HTERT RPE-1 (cell line): ENCODE data around the gene ZNF506.
"Not testable (repeated sequence)": the region's sequence is repeated elsewhere in the genome, so short reads cannot be mapped to it uniquely, and the experiment has no call there.

Experiments used
- in situ Hi-C: fragments of 300-500 bp; cut with MboI; formaldehyde crosslinking; loops from 4 replicates; pipeline ENCODE4 v1.14.3; 2020; ENCODE audit warnings: low sequenced_read_pairs

ZNF506 gene

DNA sequence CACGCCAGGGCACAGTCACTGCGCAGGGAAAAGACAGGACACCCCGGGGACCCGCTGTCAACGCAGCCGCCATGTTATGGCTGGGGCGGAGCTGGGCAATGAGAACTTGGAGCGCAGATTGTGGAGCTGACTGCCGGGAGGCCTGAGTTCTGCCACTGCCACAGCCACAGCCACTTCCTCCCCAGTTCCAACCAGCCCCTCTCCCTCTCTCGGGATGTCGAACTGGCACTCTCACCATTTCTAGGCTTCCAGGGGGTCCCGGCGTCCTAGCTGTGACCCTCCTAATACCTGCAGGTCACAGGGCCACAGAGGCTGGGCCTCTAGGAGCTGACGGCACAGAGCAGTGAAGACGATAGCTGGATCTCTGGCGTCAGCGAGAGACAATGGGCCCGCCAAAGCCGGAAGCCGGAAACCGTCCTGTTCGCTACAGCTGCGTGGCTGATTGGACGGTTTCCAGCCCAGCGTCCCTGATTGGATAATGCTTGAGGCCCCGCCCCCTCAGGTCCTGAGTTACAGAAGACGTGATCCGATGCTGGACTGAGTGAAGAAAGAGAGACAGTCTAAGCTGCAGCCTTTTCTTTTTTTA lies at the start of gene ZNF506:
ZNF506 (minus strand) TSS at position 385 of the 586 bp plus-strand sequence; CDS start at position 238, 147 bp downstream.
- in situ Hi-C loops = no loop called here

DNA sequence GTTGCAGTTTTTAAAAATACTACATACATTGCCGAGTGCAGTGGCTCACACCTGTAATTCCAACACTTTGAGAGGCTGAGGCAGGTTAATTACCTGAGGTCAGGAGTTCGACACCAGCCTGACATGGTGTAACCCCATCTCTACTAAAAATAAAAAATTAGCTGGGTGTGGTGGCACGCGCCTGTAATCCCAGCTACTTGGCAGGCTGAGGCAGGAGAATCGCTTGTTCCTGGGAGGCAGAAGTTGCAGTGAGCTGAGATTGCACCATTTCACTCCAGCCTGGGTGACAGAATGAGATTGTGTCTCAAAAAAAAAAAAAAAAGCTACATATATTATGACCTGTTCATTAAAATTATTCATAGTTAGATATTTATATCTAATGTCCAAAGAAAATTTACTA lies 48.5 kb upstream of the ZNF506 start:
- in situ Hi-C loops = not testable (repeated sequence)

DNA sequence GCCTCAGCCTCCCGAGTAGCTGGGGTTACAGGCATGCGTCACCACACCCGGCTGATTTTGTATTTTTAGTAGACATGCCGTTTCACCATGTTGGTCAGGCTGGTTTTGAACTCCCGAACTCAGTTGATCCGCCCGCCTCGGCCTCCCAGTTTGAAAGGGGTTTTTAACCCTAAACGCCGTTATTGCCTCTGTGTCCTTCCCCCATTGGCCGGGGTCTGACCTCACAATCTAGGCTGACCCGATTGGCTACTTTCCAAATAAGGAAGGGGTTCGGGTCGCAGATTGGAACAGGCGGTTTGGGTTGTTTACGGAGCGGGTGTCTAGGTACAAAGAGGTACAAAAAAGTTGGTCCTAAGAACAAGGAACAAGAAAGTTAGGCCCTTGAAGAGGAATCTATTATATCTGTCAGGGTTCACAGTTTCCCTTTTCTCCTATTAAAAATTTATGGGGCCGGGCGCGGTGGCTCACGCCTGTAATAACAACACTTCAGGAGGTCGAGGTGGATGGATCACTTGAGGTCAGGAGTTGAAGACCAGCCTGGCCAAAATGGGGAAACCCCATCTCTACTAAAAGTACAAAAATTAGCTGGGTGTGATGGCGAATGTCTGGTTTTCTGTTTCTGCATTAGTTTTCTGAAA lies 45.2 kb upstream of the ZNF506 start:
- in situ Hi-C loops = no loop called here

DNA sequence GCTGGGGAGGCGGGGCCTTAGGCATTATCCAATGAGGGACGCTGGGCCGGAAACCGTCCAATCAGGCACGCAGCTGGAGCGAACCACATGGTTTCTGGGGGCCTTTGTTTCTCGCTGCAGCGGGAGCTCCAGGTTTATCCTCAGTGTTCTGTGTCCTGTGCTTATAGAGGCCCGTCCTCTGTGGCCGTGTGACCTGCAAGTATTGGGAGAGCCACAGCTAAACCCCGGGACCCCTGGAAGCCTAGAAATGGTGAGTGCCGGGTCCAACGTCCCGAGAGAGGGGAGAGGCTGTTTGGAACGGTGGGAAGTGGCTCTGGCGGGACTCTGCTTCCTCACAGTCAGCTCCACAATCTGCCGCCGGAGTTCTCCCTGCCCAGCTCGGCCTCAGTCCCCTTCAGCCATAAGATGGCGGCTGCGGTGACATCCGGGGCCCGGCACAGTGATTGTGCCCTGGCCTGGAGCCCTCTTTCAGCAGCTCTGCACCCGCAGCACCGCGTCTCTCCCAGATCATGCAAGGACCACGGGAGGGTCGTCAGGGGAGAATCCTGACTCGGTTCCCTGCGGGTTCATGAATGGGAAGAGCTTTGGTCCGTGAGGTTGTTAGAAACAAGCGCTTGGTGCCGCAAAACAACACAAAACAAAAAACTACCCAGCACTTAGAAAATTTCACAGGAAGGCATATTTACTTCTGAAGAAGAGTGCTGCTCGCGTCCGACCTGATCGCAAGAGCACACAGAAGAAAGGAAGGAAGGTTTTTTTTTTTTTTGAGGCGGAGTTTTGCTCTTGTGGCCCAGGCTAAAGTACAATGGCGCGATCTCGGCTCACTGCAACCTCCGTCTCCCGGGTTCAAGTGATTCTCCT lies 44.4 kb upstream of the ZNF506 start, which contains the start of gene ZNF253:
ZNF253 (plus strand) TSS at position 133 of the 861 bp plus-strand sequence; CDS start at position 248, 115 bp downstream.
- in situ Hi-C loops = no loop called here

DNA sequence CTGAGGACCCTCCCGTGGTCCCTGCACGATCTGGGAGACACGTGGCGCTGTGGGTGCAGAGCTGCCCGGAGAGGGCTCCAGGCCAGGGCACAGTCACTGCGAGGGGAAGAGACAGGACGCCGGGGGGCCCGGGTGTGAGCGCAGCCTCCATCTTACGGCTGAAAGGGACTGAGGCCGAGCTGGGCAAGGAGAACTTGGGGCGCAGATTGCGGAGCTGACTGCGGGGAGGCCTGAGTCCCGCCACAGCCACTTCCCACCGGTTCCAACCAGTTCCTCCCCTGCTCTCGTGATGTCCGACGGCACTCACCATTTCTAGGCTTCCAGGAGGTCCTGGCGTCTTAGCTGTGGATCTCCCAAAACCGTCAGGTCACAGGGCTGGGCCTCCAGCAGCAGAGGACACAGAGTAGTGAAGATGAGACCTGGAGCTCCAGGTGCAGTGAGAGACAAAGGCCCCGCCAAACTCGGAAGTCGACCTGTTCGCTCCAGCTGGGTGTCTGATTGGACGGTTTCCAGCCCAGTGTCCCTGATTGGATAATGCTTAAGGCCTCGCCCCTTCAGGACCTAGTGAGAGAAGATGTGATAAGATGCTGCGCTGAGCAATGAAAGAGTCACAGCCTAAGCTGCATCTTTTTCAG lies 39.3 kb upstream of the ZNF506 start:
- in situ Hi-C loops = no loop called here

DNA sequence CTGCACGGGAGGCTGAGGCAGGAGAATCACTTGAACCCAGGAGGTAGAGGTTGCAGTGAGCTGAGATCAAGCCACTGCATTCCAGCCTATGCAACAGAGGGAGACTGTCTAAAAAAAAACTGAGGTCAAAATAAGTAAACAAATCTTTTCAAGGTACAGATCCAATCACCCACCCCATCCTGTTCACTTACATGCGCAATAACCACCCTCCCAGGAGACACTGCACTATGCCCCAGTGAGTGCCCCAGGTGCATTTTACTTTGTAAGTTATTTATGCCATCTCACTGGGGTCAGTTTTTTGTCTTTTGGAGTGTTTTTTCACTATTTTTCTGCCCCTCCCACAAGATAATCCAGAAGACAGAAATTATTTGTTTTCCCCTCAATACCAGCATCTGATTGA lies 37.2 kb upstream of the ZNF506 start:
- in situ Hi-C loops = no loop called here

DNA sequence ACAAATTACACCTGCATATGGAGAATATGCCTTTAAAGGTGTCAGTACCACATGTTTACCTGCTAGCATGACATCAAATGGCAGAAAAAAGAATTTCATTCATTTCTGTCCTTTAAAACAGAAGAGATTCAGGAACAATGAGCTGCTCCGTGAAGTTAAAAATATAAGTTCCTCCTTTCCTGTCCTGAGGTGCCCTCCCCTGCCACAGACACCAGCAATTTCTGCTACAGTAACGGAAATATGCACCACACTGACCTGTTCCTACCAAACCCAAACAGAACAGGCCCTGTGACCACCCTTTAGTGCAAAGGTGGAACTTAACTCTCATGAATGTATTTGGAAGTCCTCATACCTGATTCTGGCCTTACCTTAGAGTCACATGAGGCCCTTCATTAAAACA lies 30.2 kb upstream of the ZNF506 start:
- in situ Hi-C loops = not testable (repeated sequence)

DNA sequence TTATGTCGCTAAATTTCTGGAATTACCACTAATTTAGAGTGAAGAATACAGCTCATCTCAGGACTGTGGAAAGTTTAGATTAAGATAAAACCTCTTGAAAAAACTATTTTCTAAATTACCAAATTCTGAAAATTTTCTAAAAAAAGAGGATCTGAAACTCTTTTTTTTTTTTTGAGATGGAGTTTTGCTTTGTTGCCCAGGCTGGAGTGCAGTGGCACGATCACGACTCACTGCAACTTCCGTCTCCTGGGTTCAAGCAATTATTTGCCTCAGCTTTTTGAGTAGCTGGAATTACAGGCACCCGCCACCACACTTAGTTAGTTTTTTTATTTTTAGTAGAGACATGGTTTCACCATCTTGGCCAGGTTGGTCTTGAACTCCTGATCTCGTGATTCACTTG lies 27.5 kb upstream of the ZNF506 start:
- in situ Hi-C loops = no loop called here

DNA sequence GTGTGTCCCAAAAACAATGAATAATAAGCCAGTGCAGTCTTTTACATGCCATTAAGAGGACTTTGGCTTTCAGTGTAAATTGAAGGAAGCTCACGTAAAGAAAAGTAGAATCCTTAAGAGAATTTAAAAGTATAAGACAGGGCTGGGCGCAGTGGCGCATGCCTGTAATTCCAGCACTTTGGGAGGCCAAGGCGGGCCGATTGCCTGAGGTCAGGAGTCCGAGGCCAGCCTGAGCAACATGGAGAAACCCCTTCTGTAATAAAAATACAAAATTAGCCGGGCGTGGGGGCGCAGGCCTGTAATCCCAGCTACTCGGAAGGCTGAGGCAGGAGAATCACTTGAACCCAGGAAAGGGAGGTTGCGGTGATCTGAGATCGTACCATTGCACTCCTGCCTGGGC lies 26.2 kb upstream of the ZNF506 start:
- in situ Hi-C loops = no loop called here

DNA sequence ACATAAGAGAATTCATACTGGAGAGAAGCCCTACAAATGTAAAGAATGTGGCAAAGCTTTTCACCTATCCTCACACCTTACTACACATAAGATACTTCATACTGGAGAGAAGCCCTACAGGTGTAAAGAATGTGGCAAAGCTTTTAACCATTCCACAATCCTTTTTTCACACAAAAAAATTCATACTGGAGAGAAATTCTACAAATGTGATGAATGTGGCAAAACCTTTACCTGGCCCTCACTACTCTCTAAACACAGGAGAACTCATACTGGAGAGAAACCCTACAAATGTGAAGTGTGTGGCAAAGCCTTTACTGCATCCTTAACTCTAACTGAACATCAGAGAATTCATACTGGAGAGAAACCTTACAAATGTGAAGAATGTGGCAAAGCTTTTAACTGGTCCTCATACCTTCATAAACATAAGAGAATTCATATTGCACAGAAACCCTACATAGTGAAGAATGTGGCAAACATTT lies 14.0 kb upstream of the ZNF506 start:
- in situ Hi-C loops = no loop called here

DNA sequence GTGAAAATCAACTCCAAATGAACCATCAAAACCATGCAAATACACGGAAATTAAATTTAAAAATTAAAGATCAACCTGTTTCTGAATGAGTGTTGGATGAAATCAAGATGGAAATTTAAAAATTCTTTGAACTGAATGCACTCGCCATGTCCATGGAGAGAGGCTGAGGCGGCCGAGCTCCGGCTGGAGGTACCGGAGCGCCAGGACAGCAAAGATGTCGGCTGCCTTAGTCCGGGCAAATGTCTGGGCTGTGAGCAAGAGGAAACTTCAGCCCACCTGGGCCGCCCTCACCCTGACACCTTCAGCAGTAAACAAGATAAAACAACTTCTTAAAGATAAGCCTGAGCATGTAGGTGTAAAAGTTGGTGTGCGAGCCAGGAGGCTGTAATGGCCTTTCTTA lies 5.3 kb upstream of the ZNF506 start:
- in situ Hi-C loops = no loop called here

DNA sequence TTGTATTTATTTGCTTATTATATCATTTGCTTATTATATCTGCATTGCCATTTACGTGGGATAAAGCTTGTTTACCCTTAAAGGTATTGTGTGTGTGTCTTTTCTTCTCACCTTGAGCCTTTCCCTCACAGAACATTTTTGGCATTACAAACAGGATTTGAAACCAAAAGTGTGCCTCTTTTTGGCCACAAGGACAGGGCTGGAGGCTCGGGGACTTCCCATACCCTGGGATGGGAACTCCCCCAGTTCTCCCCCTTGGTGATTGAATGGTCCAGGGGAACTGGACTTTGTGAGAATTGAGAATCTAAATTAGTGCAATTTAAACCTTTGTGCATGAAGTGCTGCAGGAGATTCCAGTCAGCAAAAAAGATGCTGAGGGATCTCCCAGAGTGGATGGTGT lies 2.4 kb upstream of the ZNF506 start:
- in situ Hi-C loops = no loop called here

DNA sequence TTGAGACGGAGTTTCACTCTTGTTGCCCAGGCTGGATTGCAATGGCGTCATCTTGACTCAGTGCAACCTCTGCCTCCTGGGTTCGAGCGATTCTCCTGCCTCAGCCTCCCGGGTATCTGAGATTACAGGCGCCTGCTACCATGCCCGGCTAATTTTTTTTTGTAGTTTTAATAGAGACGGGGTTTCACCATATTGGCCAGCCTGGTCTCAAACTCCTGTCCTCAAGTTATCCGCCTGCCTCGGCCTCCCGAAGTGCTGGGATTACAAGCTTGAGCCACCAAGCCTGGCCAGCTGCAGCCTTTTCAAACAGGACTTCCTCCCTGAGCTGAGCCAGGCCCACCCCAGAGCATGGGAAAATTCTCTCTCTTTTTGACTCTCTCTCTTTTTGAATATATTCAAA lies 426 bp upstream of the ZNF506 start:
- in situ Hi-C loops = not testable (repeated sequence)

DNA sequence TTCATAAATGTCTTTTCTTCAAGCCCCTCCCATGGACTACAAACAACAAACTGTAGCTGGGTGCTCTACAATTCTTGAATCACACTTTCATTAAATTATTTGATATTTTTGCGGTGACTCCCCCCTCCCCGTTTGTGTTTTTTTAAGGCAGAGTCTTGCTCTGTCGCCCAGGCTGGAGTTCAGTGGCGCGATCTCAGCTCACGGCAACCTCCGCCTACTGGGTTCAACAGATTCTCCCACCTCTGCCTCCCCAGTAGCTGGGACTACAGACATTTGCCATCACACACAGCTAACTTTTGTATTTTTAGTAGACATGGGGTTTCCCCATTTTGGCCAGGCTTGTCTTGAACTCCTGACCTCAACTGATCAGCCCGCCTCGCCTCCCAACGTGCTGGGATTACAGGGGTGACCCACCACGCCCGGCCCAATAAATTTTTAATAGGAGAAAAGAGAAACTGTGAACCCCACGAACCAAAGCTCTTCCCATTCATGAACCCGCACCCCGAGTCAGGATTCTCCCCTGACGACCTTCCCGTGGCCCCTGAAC lies 703 bp downstream of the ZNF506 start:
- in situ Hi-C loops = no loop called here

DNA sequence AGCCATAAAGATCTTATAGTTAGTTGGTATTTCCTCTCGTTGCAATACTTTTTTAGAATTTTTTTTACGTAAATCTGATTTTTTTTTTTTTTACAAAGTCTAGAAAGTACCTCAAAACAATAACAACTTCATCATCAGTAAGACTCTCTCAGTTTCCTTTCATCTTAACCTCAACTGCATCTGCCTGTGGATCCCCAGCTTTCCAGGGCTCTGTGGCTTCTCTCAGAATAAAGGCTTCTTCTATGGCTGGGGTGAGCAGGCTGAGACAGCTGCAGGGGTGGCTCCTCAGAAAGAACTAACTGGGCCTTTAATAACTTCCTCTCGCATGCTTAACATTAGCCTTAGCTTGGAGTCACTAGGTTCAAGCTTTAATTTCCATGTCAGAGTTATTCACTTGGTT lies 4.2 kb downstream of the ZNF506 start:
- in situ Hi-C loops = no loop called here

DNA sequence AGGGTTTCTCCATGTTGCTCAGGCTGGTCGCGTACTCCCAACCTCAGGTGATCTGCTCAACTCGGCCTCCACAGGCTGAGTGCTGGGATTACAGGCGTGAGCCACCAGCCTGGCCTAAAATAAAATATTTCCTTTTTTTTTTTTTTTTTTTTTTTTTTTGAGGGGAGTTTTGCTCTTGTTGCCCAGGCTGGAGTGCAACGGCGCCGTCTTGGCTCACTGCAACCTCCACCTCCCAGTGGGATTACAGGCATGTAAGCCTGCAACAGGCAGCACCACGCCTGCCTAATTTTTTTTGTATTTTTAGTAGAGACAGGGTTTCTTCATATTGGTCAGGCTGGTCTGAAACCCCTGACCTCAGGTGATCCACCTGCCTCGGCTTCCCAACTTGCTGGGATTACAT lies 4.9 kb downstream of the ZNF506 start:
- in situ Hi-C loops = no loop called here

DNA sequence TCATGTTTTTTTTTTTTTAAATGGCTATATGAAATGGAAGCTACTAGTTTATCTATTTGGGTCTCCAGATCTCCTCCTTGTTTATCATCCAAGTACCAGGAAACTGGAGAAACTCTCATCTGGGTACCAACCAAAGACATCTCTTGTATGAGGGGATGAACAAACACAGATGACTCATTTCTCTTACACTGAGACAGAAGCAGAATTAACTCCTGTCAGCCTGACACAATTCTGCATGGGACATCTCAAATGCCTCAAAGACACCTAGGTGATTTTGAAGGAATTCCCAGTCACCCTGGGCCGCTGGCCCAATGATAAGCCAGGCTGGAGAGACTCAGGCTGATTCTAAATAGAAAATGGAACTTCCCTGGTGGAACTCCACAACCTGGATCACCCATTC lies 9.6 kb downstream of the ZNF506 start:
- in situ Hi-C loops = not testable (repeated sequence)

DNA sequence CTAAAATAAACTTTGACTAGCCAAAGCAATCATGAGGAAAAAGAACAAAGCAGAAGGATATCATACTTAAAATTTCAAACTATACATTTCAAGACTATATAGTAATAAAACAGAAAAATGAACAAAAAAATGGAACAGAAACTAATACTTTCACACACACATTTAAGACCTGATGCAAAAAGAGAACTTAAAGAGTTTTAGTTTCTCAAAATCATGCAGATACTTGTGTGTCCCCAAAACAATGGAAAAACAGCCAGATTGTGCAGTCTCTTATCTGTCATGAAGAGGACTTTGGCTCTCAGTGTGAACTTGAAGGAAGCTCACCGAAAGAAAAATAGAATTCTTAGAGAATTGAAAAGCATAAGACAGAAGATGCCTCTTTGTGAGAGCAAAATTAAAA lies 16.1 kb downstream of the ZNF506 start:
- in situ Hi-C loops = no loop called here

DNA sequence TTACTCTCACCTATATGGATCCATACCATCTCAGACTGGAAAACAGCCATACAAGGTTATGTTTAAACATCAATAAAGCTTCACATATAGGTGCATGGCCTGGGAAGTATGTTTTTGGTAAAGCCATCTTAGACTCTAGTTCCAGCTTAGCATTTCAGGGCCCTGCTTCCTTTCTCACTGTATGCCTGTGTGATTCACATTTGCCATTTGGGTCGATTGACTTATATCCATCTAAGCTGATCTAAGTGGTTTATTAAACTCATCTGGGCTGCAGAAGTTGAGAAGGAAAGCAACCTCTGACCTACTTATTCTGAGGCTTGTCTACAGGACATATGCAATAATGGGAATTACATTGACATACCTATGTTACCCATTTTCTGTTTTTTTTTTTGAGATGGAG lies 33.5 kb downstream of the ZNF506 start:
- in situ Hi-C loops = no loop called here

DNA sequence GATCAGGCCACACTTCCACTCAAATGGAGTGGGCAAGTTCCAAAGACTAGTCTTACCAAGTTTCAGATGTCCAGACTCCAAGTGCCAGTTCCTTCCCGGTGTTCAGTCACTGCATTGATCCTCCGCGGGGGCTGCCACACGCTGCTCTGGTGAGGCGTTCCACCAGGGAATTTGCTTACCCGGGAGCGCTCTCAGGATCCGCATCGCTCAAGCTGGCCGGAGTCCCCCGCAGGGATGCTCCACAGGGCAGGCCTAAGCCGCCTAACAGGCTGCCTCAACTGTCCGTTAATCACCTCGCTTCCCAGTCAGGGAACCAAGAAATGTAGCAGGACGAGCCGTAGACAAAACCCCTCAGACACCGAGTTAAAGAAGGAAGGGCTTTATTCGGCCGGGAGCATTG lies 36.1 kb downstream of the ZNF506 start:
- in situ Hi-C loops = not testable (repeated sequence)

DNA sequence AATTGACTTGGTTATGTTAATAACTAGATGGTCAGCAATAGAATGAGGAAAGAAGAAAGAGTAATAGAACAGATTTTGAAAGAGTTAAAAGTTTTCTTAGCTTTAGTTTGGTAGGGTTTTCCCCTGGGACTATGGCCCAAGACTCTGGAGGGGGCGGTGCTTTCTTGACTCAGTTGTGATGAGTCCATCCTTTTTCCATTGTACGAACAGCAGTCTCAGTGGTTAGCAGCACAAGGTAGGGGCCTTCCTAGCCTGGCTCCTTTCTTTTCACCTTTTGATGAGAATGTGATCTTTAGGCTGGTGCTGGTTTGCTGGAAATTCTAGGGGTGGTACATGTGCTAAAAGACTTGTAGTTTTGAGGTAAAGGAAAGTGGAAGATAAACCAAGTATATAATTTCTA lies 38.8 kb downstream of the ZNF506 start:
- in situ Hi-C loops = no loop called here
